K562 treated with DMSO at 1 percent for 24 hours (cell line): ENCODE results near the gene ARHGEF35. TPM values are rescaled to one million over a fixed set of nuclear protein-coding genes. Genes with fewer than 3 reads are reported as not detected.

Experiments
- total RNA-seq: library from RNA; unstranded; fragments of 300-600 nt; gene quantifications from 2 replicates; pipeline ENCODE4 v1.2.3, GENCODE V29; 2022; ENCODE audit warnings: low read depth; ENCODE audit not compliant: insufficient read depth

The ARHGEF35 gene
- total RNA-seq = 0.25 TPM in 1 of 2 replicates, not detected in the other

DNA sequence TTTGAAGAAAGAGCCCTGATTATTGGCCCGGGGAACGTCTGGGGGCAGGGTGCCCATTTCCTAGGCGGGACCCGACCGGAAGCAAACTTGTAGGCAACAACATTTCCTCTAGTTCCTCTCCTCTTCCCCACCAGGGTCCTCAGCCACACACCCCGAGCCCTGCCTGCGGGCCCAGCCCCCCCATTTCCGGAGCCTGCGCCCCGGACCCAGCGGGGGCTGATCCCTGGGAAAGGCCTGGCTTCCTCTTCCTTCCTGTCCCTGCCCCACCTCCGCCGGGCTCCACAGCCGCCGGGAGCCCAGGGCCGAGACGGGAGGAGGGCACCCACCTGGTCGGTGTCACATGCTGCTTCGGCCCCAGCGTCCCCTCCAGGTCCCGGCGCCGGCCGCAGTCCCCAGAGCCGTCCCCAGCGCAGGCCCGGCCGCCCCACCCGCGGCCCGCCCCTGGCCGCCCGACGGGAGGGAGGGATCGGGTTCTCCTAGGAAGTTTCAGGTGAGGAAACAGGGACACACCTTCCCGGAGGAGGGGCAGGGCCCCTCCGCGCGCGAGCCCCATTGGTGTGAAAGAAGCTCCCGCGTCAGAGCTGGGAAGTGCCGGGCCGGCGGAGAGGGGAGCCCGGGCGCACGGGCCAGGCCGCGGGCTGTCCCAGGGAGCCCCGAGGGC lies at the start of gene ARHGEF35:
ARHGEF35 (minus strand) TSS at position 622 of the 661 bp plus-strand sequence. CDS start 7,450 bp downstream, outside the sequence.

GRCh38 chr7:144239365-144239764 lies 43.7 kb upstream of the ARHGEF35 start, which contains the start of gene OR2A42:
OR2A42 (minus strand) TSS chr7:144239605; CDS start chr7:144232843, 6,762 bp downstream.

GRCh38 chr7:144183166-144183565 lies 12.5 kb downstream of the ARHGEF35 start, which contains the start of gene CTAGE4:
CTAGE4 (plus strand) TSS chr7:144183466; CDS start chr7:144183504, 38 bp downstream.

Other genes with a start within 250 kb of the ARHGEF35 start
- gene OR2F1, start 241.0 kb downstream of the ARHGEF35 start, total RNA-seq = not detected in 2 replicates
- gene OR6B1, start 195.5 kb downstream of the ARHGEF35 start, total RNA-seq = not detected in 2 replicates
- gene OR2A5, start 146.9 kb downstream of the ARHGEF35 start, total RNA-seq = not detected in 2 replicates
- not detected in 2 replicates for gene OR2A25, start 126.0 kb downstream of the ARHGEF35 start, total RNA-seq
- gene OR2A12, start 109.6 kb downstream of the ARHGEF35 start, total RNA-seq = not detected in 2 replicates
- not detected in 2 replicates for gene OR2A2, start 86.2 kb downstream of the ARHGEF35 start, total RNA-seq
- gene OR2A14, start 72.7 kb downstream of the ARHGEF35 start, total RNA-seq = not detected in 2 replicates
- not detected in 2 replicates for gene CTAGE4, start 12.4 kb downstream of the ARHGEF35 start, total RNA-seq
- gene OR2A42, start 43.8 kb upstream of the ARHGEF35 start, total RNA-seq = not detected in 2 replicates
- not detected in 2 replicates for gene OR2A7, start 69.0 kb upstream of the ARHGEF35 start, total RNA-seq
- gene CTAGE8, start 73.5 kb upstream of the ARHGEF35 start, total RNA-seq = not detected in 2 replicates
- gene OR2A1, start 116.6 kb upstream of the ARHGEF35 start, total RNA-seq = not detected in 2 replicates
- gene ARHGEF5, start 159.6 kb upstream of the ARHGEF35 start, total RNA-seq = 0.45 and 0.47 TPM in 2 replicates
- not detected in 2 replicates for gene NOBOX, start 207.9 kb upstream of the ARHGEF35 start, total RNA-seq